LNCAP (cell line): ENCODE data around the gene HPCAL1.

Experiments used
- TF ChIP-seq, protein P1 (sequence below): fragments of 450-650 bp; IDR thresholded peaks from 2 replicates; pipeline ENCODE4 v1.5.1; 2017; ENCODE audit warnings: mild to moderate bottlenecking

HPCAL1 gene

DNA sequence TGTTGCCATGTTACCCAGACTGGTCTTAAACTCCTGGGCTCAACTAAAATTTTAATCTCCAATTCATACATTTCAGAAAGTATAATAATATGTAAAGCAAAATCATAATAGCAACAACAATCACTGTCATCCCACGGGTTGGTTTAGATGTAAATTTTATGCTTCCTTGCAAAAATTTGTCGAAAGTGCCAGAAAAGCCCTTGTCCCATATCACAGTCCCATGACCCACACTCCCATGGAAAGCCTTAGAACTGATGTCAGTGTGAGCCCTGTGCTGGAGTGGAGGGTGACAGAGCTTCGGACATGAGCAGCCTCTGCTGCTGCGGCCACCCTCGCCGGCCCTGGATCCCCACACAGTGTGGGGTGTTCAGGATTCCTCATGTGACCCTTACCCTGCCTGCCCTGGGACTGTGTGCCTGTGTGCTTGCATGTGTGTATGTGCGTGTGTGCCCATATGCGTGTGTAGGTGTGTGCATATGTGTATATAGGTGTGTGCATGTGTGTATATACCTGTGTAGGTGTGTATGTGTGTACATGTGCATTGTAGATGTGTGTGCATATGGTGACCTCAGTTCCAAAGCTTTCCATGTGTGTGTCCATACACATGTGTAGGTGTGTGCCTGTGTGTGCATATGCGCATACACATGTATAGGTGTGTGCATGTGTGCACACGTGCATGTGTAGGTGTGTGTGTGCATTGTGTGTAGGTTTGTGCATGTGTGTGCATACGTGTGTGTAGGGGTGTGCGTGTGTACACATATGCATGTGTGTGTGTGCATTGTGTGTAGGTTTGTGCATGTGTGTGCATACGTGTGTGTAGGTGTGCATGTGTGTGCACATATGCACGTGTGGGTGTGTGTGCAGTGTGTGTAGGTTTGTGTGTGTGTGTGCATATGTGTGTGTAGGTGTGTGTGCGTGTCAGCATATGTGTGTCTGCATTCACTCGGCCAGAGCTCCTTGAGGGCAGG is 65.1 kb downstream of the HPCAL1 start:
- TF ChIP-seq, protein P1, sequence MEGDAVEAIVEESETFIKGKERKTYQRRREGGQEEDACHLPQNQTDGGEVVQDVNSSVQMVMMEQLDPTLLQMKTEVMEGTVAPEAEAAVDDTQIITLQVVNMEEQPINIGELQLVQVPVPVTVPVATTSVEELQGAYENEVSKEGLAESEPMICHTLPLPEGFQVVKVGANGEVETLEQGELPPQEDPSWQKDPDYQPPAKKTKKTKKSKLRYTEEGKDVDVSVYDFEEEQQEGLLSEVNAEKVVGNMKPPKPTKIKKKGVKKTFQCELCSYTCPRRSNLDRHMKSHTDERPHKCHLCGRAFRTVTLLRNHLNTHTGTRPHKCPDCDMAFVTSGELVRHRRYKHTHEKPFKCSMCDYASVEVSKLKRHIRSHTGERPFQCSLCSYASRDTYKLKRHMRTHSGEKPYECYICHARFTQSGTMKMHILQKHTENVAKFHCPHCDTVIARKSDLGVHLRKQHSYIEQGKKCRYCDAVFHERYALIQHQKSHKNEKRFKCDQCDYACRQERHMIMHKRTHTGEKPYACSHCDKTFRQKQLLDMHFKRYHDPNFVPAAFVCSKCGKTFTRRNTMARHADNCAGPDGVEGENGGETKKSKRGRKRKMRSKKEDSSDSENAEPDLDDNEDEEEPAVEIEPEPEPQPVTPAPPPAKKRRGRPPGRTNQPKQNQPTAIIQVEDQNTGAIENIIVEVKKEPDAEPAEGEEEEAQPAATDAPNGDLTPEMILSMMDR = no peak

GRCh38 chr2:10368491-10369231 is 66.0 kb downstream of the HPCAL1 start:
- TF ChIP-seq, protein P1 = no peak

DNA sequence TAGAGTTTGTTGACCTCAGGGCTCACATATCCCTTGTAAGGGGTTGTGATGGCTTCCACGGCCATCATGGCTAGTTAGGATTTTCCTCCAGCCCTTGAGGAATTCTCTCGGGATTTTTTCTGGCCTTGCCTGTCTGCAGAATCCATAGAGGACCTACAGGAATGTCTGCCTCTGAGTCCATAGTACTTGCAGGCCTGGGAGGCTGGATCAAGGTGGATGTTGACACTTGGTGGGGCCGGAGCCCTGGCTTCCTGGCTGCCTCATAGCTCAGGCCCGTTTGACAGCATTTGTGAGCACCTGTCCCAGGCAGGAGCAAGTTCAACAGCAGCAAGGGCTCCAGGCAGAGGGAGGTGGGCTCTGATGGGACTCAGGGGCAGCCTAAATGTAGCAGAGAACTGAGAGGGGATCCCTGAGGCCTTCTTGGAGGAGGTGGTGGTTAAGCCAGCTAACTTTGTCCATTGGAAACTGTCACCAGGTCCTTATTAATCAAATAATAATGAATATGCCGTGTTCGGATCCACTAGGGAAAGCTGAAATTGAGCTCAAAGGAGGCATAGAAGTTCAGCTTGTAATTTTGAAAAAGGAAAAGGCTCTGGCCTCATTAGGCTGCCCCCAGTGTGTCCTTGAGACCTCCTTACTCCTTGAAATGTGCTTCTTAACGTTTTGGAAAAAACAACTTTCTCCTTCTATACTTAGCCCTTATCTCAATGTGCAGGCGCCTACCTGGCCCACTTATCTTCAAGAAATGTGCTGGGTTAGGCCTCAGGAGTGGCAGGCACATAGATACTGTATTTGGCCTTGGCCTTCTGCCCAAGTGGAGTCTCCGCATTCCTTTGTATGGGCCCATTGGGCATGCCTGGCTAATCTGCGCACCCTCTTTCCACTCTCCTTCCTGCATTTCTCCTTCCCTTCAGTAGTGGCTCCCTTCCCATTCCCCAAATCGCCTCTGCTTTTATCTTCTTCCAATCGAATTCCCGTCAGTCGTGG is 66.9 kb downstream of the HPCAL1 start:
- TF ChIP-seq, protein P1 = no peak

DNA sequence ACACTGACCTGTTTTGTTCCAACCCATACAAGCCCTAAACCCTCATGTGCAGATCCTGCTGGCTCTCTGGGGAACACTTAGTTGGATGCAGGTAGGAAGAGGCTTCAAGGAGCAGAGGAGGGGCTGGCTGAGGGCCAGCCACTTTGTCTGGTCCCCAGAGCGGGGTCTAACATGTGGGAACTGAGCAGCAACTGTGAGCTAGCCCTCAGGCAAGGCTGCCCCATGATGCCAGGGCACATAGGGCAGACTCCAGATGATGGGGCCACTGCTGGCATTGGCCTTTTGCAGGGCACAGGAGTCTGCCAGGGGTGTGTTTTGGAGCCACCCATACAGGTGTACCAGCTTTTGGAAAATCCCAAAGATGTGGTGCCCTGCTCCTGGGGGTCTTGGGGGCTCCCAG is 67.7 kb downstream of the HPCAL1 start:
- TF ChIP-seq, protein P1 = no peak

GRCh38 chr2:10370895-10371294 is 68.2 kb downstream of the HPCAL1 start:
- TF ChIP-seq, protein P1 = no peak

- TF ChIP-seq, protein P1 = no peak
These were observed 68.9 kb downstream of the HPCAL1 start for GRCh38 chr2:10371441-10372196.
